GM18951 (cell line): ENCODE data around the gene PERM1.
"Not testable (repeated sequence)": the region's sequence is repeated elsewhere in the genome, so short reads cannot be mapped to it uniquely, and the experiment has no call there.

ENCODE experiments used
- POLR2A ChIP-seq: IDR thresholded peaks from 4 replicates; pipeline ENCODE4 v1.6.1; 2011; ENCODE audit warnings: mild to moderate bottlenecking; ENCODE audit not compliant: insufficient read length, insufficient read depth; ENCODE audit errors: extremely low read depth
- in situ Hi-C: fragments of 300-500 bp; cut with MboI; formaldehyde crosslinking; loops from one replicate; pipeline ENCODE4 v1.12.0; 2022; ENCODE audit warnings: low sequenced_read_pairs, mixed read lengths, inconsistent platforms; ENCODE audit not compliant: unreplicated experiment

The PERM1 gene

GRCh38 chr1:984476-984814 is 2.6 kb upstream of the PERM1 start:
- TF ChIP-seq POLR2A = no peak
- in situ Hi-C loops = no loop called here

DNA sequence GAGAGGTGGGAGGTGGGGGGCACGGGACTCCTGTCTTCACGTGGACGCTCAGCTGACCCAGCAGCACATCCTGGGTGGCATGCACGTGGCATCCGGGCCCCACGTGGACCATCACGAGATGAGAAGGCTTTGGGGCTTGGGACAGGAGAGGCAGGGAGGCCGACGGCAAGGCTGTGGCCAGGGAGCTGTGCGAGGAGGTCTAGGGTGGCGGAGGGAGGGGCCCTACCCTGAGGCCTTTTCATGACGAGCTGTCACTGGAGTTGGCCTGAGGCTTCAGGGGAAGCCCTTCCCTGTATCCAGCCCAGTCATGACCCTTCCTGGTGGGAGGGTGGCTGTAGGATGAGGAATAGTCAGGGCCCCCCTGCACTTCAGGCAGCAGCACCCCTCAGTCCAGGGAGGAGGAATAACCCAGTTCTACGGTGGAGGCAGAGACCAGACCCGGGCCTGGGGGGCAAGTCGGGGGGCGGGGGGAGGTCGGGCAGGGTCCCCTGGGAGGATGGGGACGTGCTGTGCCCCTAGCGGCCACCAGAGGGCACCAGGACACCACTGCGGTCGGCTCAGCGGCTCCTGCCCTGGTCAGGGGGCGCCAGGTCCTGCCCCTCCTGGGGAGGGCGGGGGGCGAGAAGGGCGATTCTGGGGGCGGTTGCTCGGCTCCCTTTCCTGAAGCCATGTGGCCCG is 2.0 kb upstream of the PERM1 start:
- in situ Hi-C loops = no loop called here
- no peak for TF ChIP-seq POLR2A

DNA sequence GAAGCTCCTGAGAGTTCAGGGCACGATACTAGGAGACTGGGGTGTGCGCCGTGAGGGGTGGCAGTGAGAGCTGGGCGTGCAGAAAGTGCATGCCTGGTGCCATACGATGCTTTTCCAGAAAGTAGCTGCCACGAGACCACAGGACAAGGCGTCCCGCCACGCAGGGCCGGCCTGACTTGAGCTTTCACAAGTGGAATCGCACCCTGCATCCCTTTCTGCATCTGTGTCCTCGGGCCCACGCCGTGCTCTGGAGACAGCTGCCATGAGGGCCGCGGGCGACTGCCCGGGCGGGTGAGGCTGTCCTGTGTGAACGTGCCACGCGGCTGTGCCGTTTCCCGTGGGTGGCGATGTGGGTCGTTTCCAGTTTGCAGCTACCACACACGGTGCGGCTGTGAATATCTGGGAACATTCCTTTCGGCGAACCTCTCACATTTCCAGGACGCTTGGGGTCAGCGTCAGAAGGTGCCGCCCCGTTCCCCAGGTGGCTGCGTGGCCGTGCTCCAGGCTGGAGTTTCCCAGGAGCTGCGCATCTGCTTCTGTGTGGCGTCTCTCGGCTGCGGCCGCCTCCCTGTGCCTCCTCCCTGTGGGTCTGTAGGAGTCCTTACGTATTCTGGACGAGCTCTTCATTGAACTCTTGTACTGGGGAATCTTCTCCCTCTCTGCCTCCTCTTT is 1.0 kb upstream of the PERM1 start:
- no peak for TF ChIP-seq POLR2A

GRCh38 chr1:981491-981954 is 370 bp downstream of the PERM1 start:
- TF ChIP-seq POLR2A = no peak
- in situ Hi-C loops = no loop called here

More for the DNA sequence above, 1.0 kb upstream of the PERM1 start:
- in situ Hi-C loops = no loop called here

DNA sequence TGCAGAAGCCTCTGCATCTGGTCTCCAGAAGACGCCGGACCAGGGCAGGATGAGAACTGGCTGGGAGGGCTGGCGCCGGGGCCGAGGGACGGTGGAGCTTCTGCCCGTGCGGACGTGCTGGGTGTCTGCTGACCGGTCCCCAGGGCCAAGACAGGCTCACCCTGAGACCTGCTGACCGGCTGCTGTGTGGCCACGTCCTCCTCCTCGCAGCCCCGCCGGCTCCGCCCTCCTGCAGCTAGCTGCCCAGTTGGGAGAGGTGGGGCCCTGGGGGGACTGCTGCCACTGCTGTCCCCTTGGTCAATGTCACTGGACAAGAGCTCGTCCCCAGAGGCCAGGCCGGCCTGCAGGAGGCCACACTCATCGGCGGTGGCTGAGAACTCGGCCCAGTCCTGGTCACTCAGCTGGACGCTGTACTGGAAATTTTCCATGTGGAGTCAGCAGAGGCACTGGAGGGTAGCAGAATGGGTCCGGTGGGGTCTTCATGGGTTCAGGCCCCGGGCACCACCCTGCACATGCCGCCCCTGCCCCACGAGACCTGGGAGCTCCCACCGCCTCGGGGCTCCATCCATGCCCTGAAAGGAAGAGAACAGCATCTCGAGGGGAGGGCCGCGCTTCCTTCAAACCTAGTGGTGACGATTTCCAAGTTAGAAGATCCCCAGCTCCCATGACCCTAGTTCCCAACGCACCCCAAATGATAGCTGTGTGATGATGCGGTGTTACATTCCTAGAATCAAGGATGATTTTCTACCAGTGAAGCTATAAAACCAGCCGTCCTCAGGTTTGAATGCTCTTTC is 1.1 kb downstream of the PERM1 start:
- no peak for TF ChIP-seq POLR2A
- in situ Hi-C loops = no loop called here

DNA sequence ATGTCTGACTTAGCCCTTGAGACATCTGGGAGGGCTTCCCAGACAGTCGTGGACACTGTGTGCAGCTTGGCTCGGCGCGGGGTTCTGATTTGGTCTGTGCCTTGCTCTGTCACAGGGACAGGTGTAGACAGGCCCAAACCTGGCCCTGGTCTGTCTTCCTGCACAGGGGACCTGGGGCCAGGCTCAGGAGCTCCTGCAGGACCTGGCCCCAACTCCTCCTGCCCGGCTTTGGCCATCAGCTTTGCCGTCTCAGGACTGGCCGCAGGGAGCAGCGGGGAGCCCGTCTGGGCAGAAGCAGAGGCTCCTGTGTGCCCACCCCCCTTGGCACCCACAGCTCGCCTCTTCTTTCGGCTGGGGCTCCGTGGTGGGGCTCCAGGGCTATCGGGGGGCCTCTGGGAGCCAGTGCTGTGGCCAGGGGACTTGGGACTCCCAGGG is 1.7 kb downstream of the PERM1 start:
- TF ChIP-seq POLR2A = no peak
- in situ Hi-C loops = no loop called here

- in situ Hi-C loops = no loop called here
- no peak for TF ChIP-seq POLR2A
Measured at GRCh38 chr1:979744-980072, 2.2 kb downstream of the PERM1 start.

DNA sequence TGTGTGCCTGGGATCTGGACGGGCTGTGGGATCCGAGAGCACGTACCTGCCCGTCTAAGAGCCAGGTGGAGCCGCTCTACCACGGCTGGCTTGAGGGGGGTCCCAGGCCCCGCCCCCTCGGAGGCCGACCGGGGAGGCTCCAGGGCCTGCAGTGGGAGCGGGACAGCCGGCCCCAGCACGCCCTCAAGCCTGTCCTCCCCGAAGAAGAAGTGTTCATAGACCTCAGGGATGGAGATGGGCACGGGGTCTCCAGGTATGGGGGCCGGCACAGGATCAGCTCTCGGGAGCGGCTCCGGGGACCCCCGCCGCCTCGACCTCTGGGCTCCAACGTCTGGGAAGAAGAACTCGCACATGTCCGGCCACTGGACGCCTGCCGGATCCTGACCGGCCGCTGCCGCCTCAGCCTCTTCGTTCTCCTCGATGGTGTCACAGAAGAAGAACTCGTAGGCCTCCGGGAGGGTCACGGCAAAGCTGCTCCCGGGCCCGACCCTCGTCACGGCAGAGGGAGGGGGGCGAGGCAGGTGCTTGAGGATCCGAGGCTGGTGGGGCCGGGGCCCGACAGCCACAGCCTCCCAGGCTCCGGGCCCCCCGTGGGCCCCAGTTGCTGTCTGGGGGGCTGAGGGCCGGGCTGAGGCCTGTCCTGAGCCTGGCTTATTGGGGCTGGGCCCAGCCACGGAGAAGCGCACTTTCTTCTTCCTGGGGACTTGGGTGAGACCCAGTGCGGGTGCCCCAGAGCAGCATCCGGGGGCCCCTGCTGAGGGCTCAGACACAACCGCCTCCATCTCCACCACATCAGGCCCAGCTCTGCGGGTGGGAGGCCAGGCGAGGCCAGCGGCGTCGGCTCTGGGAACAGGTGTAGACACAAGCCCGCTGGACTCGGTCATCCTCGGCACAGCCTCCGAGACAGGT is 2.8 kb downstream of the PERM1 start:
- in situ Hi-C loops = no loop called here
- no peak for TF ChIP-seq POLR2A

- in situ Hi-C loops = no loop called here
- no peak for TF ChIP-seq POLR2A
Measured at GRCh38 chr1:978069-978834, 3.6 kb downstream of the PERM1 start.

DNA sequence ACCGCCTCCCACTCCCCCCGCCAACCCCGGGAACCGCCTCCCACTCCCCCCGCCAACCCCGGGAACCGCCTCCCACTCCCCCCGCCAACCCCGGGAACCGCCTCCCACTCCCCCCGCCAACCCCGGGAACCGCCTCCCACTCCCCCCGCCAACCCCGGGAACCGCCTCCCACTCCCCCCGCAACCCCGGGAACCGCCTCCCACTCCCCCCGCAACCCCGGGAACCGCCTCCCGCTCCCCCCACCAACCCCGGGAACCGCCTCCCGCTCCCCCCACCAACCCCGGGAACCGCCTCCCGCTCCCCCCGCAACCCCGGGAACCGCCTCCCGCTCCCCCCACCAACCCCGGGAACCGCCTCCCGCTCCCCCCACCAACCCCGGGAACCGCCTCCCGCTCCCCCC is 5.1 kb downstream of the PERM1 start:
- in situ Hi-C loops = not testable (repeated sequence)

DNA sequence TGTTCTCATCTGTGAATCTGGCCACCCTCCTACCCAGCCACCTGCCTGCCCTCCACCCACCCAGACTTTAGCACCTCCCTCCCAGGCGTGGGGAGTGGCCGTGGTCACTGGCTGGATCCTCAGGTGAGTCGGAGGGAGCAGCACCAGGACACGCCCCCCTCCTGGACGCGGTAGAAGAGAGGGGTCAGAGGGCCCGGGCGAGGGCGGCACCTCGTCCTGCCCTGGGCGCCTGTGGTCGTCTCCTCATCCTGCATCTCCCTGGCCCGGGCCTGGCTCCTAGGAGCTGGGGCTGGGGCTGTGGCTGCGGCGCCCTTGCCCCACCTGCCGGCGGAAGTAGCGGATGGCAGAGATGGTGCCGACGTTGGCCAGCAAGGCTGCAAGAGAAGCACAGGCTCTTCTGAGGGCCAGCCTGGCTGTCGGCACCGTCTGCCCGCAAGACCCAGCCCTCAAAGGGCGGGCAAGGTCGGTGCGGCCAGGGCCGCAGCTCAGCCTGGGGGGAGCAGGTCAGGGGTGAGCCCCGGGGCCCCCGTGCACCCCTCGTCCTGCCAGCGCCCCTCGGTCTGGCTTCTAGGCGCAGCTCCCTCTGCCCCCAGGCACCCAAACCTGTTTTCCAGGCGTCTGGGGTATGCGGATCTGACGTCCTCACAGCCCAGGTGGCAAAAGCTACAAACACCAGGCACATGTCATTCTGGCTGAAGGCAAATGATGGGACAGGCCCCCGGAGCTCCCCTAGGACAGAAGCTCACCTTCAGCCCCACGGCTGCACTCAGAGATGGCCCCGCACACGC is 5.8 kb downstream of the PERM1 start:
- in situ Hi-C loops = no loop called here

GRCh38 chr1:975365-975764 is 6.5 kb downstream of the PERM1 start:
- no peak for TF ChIP-seq POLR2A
- in situ Hi-C loops = no loop called here

More for the DNA sequence above, 5.8 kb downstream of the PERM1 start:
- TF ChIP-seq POLR2A = no peak
